Measurements from ENCODE around the gene SLC25A45.

GRCh38 chr11:65341856-65342255 is 40.6 kb downstream of the SLC25A45 start:
- TF ChIP-seq, protein P1, sequence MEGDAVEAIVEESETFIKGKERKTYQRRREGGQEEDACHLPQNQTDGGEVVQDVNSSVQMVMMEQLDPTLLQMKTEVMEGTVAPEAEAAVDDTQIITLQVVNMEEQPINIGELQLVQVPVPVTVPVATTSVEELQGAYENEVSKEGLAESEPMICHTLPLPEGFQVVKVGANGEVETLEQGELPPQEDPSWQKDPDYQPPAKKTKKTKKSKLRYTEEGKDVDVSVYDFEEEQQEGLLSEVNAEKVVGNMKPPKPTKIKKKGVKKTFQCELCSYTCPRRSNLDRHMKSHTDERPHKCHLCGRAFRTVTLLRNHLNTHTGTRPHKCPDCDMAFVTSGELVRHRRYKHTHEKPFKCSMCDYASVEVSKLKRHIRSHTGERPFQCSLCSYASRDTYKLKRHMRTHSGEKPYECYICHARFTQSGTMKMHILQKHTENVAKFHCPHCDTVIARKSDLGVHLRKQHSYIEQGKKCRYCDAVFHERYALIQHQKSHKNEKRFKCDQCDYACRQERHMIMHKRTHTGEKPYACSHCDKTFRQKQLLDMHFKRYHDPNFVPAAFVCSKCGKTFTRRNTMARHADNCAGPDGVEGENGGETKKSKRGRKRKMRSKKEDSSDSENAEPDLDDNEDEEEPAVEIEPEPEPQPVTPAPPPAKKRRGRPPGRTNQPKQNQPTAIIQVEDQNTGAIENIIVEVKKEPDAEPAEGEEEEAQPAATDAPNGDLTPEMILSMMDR (IDR thresholded peaks at IDR 0.05): no peak
- no peak for TF ChIP-seq EZH2 (IDR thresholded peaks at IDR 0.05; ENCODE audit: borderline replicate concordance, insufficient read depth, low read depth, low read length, poor library complexity, severe bottlenecking)

Data from B cell (primary cell).